Heart right ventricle (tissue), 16 donors: ENCODE measurements around the gene C10orf143. TPM values are rescaled to one million over a fixed set of nuclear protein-coding genes. Genes with fewer than 3 reads are reported as not detected.
"Not testable (repeated sequence)": the region's sequence is repeated elsewhere in the genome, so short reads cannot be mapped to it uniquely, and the experiment has no call there.

Experiments
- ATAC-seq, 8 donors: fragments of 200-7000 bp; cut with Tn5 transposase; one replicate each; pipeline ENCODE4 v1.9.1; 2020; ENCODE audit warnings: mild to moderate bottlenecking in 8 of 8, moderate library complexity in 8 of 8, moderate number of reproducible peaks in 1 of 8
- DNase-seq, 2 donors: peaks; one replicate each; pipeline ENCODE4 v3.0.0-alpha.2; 2020
- H3K27ac ChIP-seq, 10 donors: fragments of 200-600 bp; sonication (generic) in 2 of 10; one replicate each; pipeline versions ENCODE4 v1.5.0 to v1.8.0; 2020 to 2022; ENCODE audit warnings: mild to moderate bottlenecking in 3 of 10
- H3K27me3 ChIP-seq, 7 donors: fragments of 200-600 bp; one replicate each; pipeline ENCODE4 v1.8.0; 2021 to 2022; ENCODE audit warnings: mild to moderate bottlenecking in 2 of 7
- H3K36me3 ChIP-seq, 9 donors: fragments of 200-600 bp; sonication (generic) in 1 of 9; one replicate each; pipeline versions ENCODE4 v1.5.0 to v1.8.0; 2020 to 2022; ENCODE audit warnings: mild to moderate bottlenecking in 2 of 9
- H3K4me1 ChIP-seq, 9 donors: fragments of 200-600 bp; sonication (generic) in 1 of 9; one replicate each; pipeline versions ENCODE4 v1.5.0 to v1.8.0; 2020 to 2022; ENCODE audit warnings: mild to moderate bottlenecking in 4 of 9
- H3K4me3 ChIP-seq, 10 donors: fragments of 200-600 bp; sonication (generic) in 2 of 10; one replicate each; pipeline versions ENCODE4 v1.5.0 to v1.8.0; 2020 to 2022; ENCODE audit warnings: mild to moderate bottlenecking in 7 of 10, moderate library complexity in 2 of 10
- H3K9me3 ChIP-seq, 11 donors: fragments of 200-600 bp in 10 of 11; sonication (generic) in 2 of 11; one replicate each; pipeline versions ENCODE4 v1.5.0 to v1.8.0; 2013 to 2022; ENCODE audit warnings: mild to moderate bottlenecking in 2 of 11, control low read depth in 1 of 11, moderate library complexity in 1 of 11
- WGBS, 2 donors: extraction: QIAGEN DNeasy Blood & Tissue Kit; methylation state at CpG; one replicate each; pipeline ENCODE4 v1.1.7; 2013; ENCODE audit warnings: inconsistent platforms in 1 of 2; 5-methylcytosine and 5-hydroxymethylcytosine counted together
- intact Hi-C, 10 donors: fragments of 100-400 bp; cut with DNase I; formaldehyde crosslinking; loops; one replicate each; pipeline versions ENCODE4 v1.11.1 to v1.14.2; 2022
- polyA plus RNA-seq, 2 donors: library from polyadenylated mRNA; stranded (reverse); fragments of 200-250 nt; gene quantifications; one replicate each; pipeline ENCODE4 v1.2.3, GENCODE V29; 2013
- total RNA-seq, 10 donors: library from RNA; stranded (reverse); fragmentation: NEBNext Ultra II Directional in 3 of 10; extraction: Animal tissue kit (Norgen Biotek cat#: 25700) in 3 of 10; gene quantifications; one replicate each; pipeline versions ENCODE4 v1.2.1 to v1.2.4, GENCODE V29; 2021 to 2023
- TF ChIP-seq, protein P1 (sequence below), 9 donors: fragments of 200-600 bp; sonication (generic) in 2 of 9; IDR thresholded peaks; one replicate each; pipeline versions ENCODE4 v1.5.0 to v1.8.0; 2021 to 2022; ENCODE audit warnings: antibody characterized with exemption in 9 of 9, mild to moderate bottlenecking in 5 of 9, moderate library complexity in 1 of 9
- donor health status: Arrhythmogenic right ventricular cardiomyopathy.
- donor health status: ischemic (EF 13 %, LVEDD 7.1; RV severe dilation, severe dysfunction).
- donor health status: healthy with polysubstance abuse.
- donor health status: DM: no; HTN: yes; CAD: no.
- donor health status: DM: no; HTN: no; CAD: no.
- donor health status: ischemic (EF 25% LVEDD 6.9; RV normal size, moderate dysfunction).
- donor health status: ischemic (EF 25% LVEDD 5.7; RV mildly dilated, moderate dysfunction).
- donor health status: healthy.
- donor health status: DM: yes; HTN: yes; CAD: no.
- donor health status: Ischemic cardiomyopathy.
- donor health status: ischemic (EF 35%, LVEDD 5.7; RV mildly dilated, moderate dysfunction).
- donor health status: nonischemic (EF 11% LVEDD 7.7; RV severe dilation, severe dysfunction).
- donor health status: DM: yes; HTN: yes; CAD: no.
- donor health status: PGD.
- donor health status: ischemic (EF 29% LVEDD 5.4; RV normal size, mild dysfunction).
- donor health status: nonischemic (EF 23%, LVEDD 6.1; RV moderate dilation, normal function).

Gene C10orf143
- total and polyA plus RNA-seq, 12 donors: 1.1 to 5.4 (median 2.1) TPM

GRCh38 chr10:130111113-130111851 lies 652 bp upstream of the C10orf143 start:
- peak; percentile 93 to 98 for DNase-seq
- Histone ChIP-seq H3K27ac (peak overlapping the region; percentile 84 to 98 (median 92)), H3K27me3 (no peaks in the 10 kb centered on the region), H3K9me3 (no peaks in the 10 kb centered on the region), H3K4me3 (peak overlapping the region; percentile 71 to 93 (median 78)), H3K36me3 (peaks cover 0 to 3% (median 0%) of the 10 kb centered on the region in 9 donors), H3K4me1 (peaks cover 0 to 37% (median 25%) of the 10 kb centered on the region in 9 donors)
- intact Hi-C loops: loop anchor here in 5 of 10 donors (1.0 to 10.0 kb wide), 5 partner anchors 25 to 1079 kb away; partner anchors contain the start of gene GLRX3 (in 4 of the 5)
- TF ChIP-seq, protein P1, sequence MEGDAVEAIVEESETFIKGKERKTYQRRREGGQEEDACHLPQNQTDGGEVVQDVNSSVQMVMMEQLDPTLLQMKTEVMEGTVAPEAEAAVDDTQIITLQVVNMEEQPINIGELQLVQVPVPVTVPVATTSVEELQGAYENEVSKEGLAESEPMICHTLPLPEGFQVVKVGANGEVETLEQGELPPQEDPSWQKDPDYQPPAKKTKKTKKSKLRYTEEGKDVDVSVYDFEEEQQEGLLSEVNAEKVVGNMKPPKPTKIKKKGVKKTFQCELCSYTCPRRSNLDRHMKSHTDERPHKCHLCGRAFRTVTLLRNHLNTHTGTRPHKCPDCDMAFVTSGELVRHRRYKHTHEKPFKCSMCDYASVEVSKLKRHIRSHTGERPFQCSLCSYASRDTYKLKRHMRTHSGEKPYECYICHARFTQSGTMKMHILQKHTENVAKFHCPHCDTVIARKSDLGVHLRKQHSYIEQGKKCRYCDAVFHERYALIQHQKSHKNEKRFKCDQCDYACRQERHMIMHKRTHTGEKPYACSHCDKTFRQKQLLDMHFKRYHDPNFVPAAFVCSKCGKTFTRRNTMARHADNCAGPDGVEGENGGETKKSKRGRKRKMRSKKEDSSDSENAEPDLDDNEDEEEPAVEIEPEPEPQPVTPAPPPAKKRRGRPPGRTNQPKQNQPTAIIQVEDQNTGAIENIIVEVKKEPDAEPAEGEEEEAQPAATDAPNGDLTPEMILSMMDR (IDR thresholded peaks at IDR 0.05): peak in 1 of 9 donors; percentile 6
- WGBS, 2 donors: 1% methylated on average over 49 of the region's 49 CpGs
- peak; percentile 90 to 97 (median 94) for ATAC-seq

DNA sequence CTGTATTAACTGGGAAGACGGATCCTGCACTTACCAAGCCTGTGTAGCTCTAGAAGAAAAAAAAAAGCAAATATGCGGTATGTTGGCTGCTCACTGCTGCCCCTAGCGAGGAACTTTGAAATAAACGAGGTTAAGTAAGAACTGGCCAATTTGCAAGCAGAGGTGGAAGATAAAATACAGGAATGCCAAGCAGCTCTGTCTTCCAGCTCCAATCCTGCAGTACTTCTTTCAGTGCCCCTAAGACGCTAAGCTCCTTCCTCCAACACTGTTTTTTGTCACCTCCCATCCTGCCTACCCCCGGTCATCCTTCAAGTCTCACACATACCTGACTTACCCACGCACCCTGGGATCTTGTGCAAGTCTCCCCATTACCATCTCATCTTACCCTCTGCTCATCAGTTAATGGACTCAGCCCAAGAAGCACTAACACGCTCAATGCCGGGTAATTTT lies 809 bp downstream of the C10orf143 start:
- DNase-seq: peak; percentile 23 to 85
- Histone ChIP-seq H3K4me3 (peak overlapping the region; percentile 71 to 93 (median 78)), H3K4me1 (peaks cover 0 to 37% (median 25%) of the 10 kb centered on the region in 9 donors), H3K9me3 (no peaks in the 10 kb centered on the region), H3K27ac (peak overlapping the region; percentile 84 to 98 (median 92)), H3K36me3 (peaks cover 0 to 11% (median 0%) of the 10 kb centered on the region in 9 donors), H3K27me3 (no peaks in the 10 kb centered on the region)
- intact Hi-C loops: loop anchor here in 5 of 10 donors (1.0 to 10.0 kb wide), 5 partner anchors 26 to 1078 kb away; partner anchors contain the start of gene GLRX3 (in 4 of the 5)
- TF ChIP-seq, protein P1 (IDR thresholded peaks at IDR 0.05): peak; percentile 73 to 92 (median 85)
- ATAC-seq: peak; percentile 0 to 43 (median 26)
- 1 to 2% methylated on average over 9 of the region's 9 CpGs for WGBS, 2 donors

- peaks cover 0 to 11% (median 0%) of the 10 kb centered on the region in 9 donors for H3K36me3 ChIP-seq
- 48 to 52% methylated on average over 6 of the region's 6 CpGs for WGBS, 2 donors
- peaks cover 0 to 37% (median 25%) of the 10 kb centered on the region in 9 donors for H3K4me1 ChIP-seq
- H3K27me3 ChIP-seq: no peaks in the 10 kb centered on the region
- H3K27ac ChIP-seq: peak overlapping the region in 3 of 10 donors; percentile 84 to 98 (median 89)
- H3K4me3 ChIP-seq: peak overlapping the region in 8 of 10 donors; percentile 71 to 93 (median 80)
- H3K9me3 ChIP-seq: no peaks in the 10 kb centered on the region
- TF ChIP-seq, protein P1 (IDR thresholded peaks at IDR 0.05): no peak
- intact Hi-C loops: loop anchor here in 1 of 10 donors (5.0 kb wide), 1 partner anchor 1077 kb away; no protein-coding TSS in a partner anchor
- ATAC-seq (no peak), DNase-seq (no peak)
These were observed 1.6 kb downstream of the C10orf143 start for GRCh38 chr10:130108934-130109604.

DNA sequence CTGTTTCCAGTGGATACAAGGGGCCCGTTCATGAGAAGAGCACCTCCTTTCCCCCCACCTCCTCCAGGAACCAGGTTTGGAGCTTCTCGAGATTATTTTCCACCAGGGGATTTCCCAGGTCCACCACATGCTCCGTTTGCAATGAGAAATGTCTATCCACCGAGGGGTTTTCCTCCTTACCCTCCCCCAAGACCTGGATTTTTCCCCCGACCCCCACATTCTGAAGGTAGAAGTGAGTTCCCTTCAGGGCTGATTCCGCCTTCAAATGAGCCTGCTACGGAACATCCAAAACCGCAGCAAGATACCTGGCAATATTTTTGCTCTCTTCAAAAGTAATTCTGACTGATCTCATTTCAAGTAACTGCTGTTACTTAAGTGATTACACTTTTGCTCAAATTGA lies 2.5 kb downstream of the C10orf143 start:
- H3K27ac ChIP-seq, ATAC-seq, DNase-seq, H3K4me3 ChIP-seq, H3K9me3 ChIP-seq, H3K27me3 ChIP-seq: not testable (repeated sequence)
- 84% methylated on average over 8 of the region's 8 CpGs for WGBS, 2 donors
- Histone ChIP-seq H3K36me3 (peaks cover 0 to 18% (median 0%) of the 10 kb centered on the region in 9 donors), H3K4me1 (peaks cover 0 to 35% (median 25%) of the 10 kb centered on the region in 9 donors)
- intact Hi-C loops: loop anchor here in 1 of 10 donors (5.0 kb wide), 1 partner anchor 1076 kb away; no protein-coding TSS in a partner anchor
